Ishikawa (cell line): ENCODE results near the gene CD9.

Source experiments
- CEBPB ChIP-seq: IDR thresholded peaks from 2 replicates; pipeline ENCODE4 v1.6.1; 2012
- CREB1 ChIP-seq: IDR thresholded peaks from 2 replicates; pipeline ENCODE4 v1.6.1; 2012; ENCODE audit warnings: low read depth
- EGR1 ChIP-seq: IDR thresholded peaks from 2 replicates; pipeline ENCODE4 v1.6.1; 2012
- EP300 ChIP-seq: IDR thresholded peaks from 2 replicates; pipeline ENCODE4 v1.6.1; 2012; ENCODE audit warnings: borderline replicate concordance
- FOXM1 ChIP-seq: IDR thresholded peaks from 2 replicates; pipeline ENCODE4 v1.6.1; 2012; ENCODE audit warnings: low read depth, borderline replicate concordance
- MAX ChIP-seq: IDR thresholded peaks from 2 replicates; pipeline ENCODE4 v1.6.1; 2012
- NFIC ChIP-seq: IDR thresholded peaks from 2 replicates; pipeline ENCODE4 v1.6.1; 2012
- RAD21 ChIP-seq: IDR thresholded peaks from 2 replicates; pipeline ENCODE4 v1.6.1; 2012; ENCODE audit warnings: low read depth
- REST ChIP-seq: IDR thresholded peaks from 2 replicates; pipeline ENCODE4 v1.6.1; 2012; ENCODE audit warnings: low read depth, mild to moderate bottlenecking
- TAF1 ChIP-seq: IDR thresholded peaks from 2 replicates; pipeline ENCODE4 v1.6.1; 2012; ENCODE audit warnings: low read depth, mild to moderate bottlenecking
- TCF12 ChIP-seq: IDR thresholded peaks from 2 replicates; pipeline ENCODE4 v1.6.1; 2012; ENCODE audit warnings: low read depth
- TEAD4 ChIP-seq: IDR thresholded peaks from 2 replicates; pipeline ENCODE4 v1.6.1; 2012
- USF1 ChIP-seq: IDR thresholded peaks from 2 replicates; pipeline ENCODE4 v1.6.1; 2012
- YY1 ChIP-seq: IDR thresholded peaks from 2 replicates; pipeline ENCODE4 v1.6.1; 2012; ENCODE audit warnings: low read depth
- ZBTB7A ChIP-seq: IDR thresholded peaks from 2 replicates; pipeline ENCODE4 v1.6.1; 2012; ENCODE audit warnings: low read depth

The CD9 gene

GRCh38 chr12:6263931-6264330 is 63.7 kb downstream of the CD9 start:
- TF ChIP-seq YY1 (no peak), RAD21 (no peak), REST (no peak), TEAD4 (no peak), MAX (no peak), EGR1 (no peak), TAF1 (no peak), FOXM1 (no peak), USF1 (no peak)

- TF ChIP-seq CEBPB (no peak), NFIC (peak; percentile 53)
Observed at GRCh38 chr12:6264402-6265037, 64.3 kb downstream of the CD9 start.

- no peak for TF ChIP-seq RAD21
- TF ChIP-seq NFIC = no peak
- no peak for TF ChIP-seq TEAD4
Observed at GRCh38 chr12:6265038-6265405, 64.8 kb downstream of the CD9 start.

GRCh38 chr12:6266541-6266966 is 66.4 kb downstream of the CD9 start:
- TF ChIP-seq NFIC = no peak
- no peak for TF ChIP-seq CEBPB
- 0 out of 2 replicates have a peak, but pooled peaks have one; percentile 14 for TF ChIP-seq TCF12
- no peak for TF ChIP-seq RAD21
- no peak for TF ChIP-seq TAF1
- no peak for TF ChIP-seq YY1
- no peak for TF ChIP-seq MAX

GRCh38 chr12:6266971-6267721 is 66.9 kb downstream of the CD9 start:
- TF ChIP-seq CREB1 (no peak), MAX (no peak), EP300 (no peak), NFIC (no peak), USF1 (no peak), TEAD4 (no peak), ZBTB7A (no peak), REST (no peak), RAD21 (no peak), FOXM1 (no peak), EGR1 (no peak), TAF1 (no peak), CEBPB (no peak), TCF12 (no peak), YY1 (no peak)

GRCh38 chr12:6268484-6269157 is 68.4 kb downstream of the CD9 start:
- no peak for TF ChIP-seq CREB1
- no peak for TF ChIP-seq YY1
- no peak for TF ChIP-seq EGR1
- TF ChIP-seq EP300 = no peak
- no peak for TF ChIP-seq USF1
